ENCODE results near the gene BSND. TPM values are rescaled to one million over a fixed set of nuclear protein-coding genes. Genes with fewer than 3 reads are reported as not detected.

The BSND gene
- total RNA-seq, 3 donors from 2014 or later: not detected

DNA sequence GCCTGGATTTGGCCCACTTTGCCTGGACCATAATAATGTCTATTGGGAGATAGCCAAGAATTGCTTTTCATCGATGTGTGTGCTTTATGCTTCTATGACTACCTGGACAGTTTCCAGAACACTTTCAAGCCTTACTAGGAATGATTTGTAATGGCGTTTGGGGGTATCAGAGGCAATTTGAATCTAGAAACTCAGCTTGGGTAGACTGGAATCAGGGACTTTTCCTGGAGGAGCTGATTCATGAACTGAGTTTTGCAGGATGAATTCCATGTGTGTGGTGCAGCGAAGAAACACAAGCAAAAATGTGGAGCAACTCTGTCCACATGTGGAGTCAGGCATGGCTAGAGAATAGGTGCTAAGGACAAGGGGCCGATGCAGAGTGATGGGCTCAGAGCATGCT is 30.2 kb upstream of the BSND start:
- DNase-seq (no peak), ATAC-seq (no peak)
- no peaks in the 10 kb centered on the region for H3K9me3 Mint-ChIP-seq
- no peak overlapping the region for H3K4me3 Mint-ChIP-seq
- no peaks in the 10 kb centered on the region for H3K36me3 Mint-ChIP-seq (ENCODE audit: insufficient read depth)
- peaks cover 28% of the 10 kb centered on the region for H3K27me3 Mint-ChIP-seq (ENCODE audit: low read depth)
- peaks cover 5% of the 10 kb centered on the region for H3K4me1 Mint-ChIP-seq (ENCODE audit: low read depth)

DNA sequence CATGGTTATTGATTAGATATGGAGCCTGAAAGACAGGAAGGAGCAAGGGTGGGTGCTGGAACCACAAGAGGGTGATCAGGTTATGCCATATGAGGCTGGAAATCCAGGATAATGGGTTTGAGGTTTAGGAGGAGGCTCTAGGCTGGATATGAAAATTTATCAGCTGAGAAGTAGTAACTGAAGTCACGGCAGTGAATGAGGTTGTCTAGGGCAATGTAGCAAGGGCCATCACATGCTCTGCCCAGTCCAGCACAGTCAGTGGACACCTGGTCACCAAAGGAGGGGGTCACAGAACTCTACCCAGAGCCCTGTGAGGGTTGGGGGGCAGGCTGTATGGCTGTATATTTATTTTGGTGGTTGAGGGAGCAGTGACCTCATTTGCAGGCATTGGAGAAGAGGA is 28.9 kb upstream of the BSND start:
- Mint-ChIP-seq H3K4me1 (ENCODE audit: low read depth) (peaks cover 5% of the 10 kb centered on the region), H3K36me3 (ENCODE audit: insufficient read depth) (no peaks in the 10 kb centered on the region)
- no peak for DNase-seq

DNA sequence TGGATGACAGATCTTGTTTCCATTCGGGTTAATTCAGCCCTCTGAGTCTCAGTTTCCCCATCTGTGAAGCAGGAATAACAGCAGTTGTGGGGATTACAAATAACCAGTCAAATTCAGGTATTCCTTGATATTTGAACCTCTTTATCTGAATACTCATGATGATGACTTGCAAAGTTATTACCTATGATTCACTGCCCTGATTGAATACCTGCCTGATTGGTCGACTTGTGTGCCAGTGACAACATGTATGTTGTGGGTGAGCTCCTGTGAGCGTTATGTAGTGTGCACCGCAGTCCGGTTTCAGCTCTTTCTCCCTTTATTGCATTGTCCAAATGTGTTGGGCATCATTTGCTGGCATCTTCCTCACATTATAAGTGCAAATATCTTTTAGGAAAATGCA is 27.8 kb upstream of the BSND start:
- H3K4me3 Mint-ChIP-seq: no peak overlapping the region
- ATAC-seq (no peak), DNase-seq (no peak)
- H3K4me1 Mint-ChIP-seq (ENCODE audit: low read depth): peaks cover 5% of the 10 kb centered on the region
- no peaks in the 10 kb centered on the region for H3K36me3 Mint-ChIP-seq (ENCODE audit: insufficient read depth)
- H3K27me3 Mint-ChIP-seq (ENCODE audit: low read depth): peaks cover 29% of the 10 kb centered on the region
- no peaks in the 10 kb centered on the region for H3K9me3 Mint-ChIP-seq

More for the DNA sequence above, 28.9 kb upstream of the BSND start:
- H3K4me3 Mint-ChIP-seq: no peak overlapping the region
- no peak for ATAC-seq
- peaks cover 29% of the 10 kb centered on the region for H3K27me3 Mint-ChIP-seq (ENCODE audit: low read depth)
- H3K9me3 Mint-ChIP-seq: no peaks in the 10 kb centered on the region

DNA sequence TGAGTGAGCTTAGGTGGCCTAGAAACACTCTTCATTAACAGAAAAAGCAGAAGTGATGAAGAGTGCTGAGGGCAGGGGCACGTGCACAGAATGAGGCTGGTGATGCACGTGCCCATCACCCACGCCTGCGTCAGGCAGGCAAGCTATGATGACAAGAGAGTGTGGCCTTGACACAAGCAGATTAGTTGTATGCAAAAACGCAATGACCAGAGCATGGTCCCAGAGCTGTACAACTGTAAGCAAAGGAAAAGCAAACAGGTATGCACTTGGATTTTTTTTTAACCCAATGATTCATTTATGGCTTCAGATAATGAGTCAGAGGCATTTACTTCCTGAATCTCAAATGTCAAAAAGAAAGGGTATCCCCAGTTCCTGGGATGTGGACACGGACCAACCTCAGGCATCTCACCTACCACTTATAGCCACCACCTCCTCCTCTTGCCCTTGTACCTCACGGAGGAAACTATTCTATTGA is 27.4 kb upstream of the BSND start:
- H3K27me3 Mint-ChIP-seq (ENCODE audit: low read depth): peaks cover 29% of the 10 kb centered on the region
- no peak for ATAC-seq
- no peaks in the 10 kb centered on the region for H3K36me3 Mint-ChIP-seq (ENCODE audit: insufficient read depth)
- no peaks in the 10 kb centered on the region for H3K9me3 Mint-ChIP-seq
- DNase-seq: no peak
- no peak overlapping the region for H3K4me3 Mint-ChIP-seq
- peaks cover under 1% of the 10 kb centered on the region for H3K4me1 Mint-ChIP-seq (ENCODE audit: low read depth)

DNA sequence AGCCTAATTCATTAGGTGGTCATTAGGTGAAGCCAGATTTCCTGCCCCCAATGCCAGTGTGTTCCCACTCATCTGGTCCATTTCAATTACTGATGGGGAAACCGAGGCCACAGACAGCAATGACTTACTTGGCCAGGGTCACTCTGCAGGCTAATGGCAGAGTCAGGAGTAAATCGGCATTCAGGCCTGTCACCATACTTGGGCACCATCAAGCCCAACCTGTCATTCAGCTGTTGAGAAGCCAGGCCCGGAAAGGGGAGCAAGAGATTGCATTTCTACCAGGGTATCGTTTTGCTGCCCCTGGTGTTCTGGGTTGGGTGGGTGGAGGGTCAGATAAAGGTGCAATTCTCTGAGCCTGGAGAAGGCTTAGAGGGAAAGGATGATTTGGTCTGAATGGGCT is 26.3 kb upstream of the BSND start:
- Mint-ChIP-seq H3K4me3 (no peak overlapping the region), H3K9me3 (no peaks in the 10 kb centered on the region), H3K27me3 (ENCODE audit: low read depth) (peaks cover 26% of the 10 kb centered on the region), H3K36me3 (ENCODE audit: insufficient read depth) (no peaks in the 10 kb centered on the region), H3K4me1 (ENCODE audit: low read depth) (no peaks in the 10 kb centered on the region)
- DNase-seq (no peak), ATAC-seq (no peak)

DNA sequence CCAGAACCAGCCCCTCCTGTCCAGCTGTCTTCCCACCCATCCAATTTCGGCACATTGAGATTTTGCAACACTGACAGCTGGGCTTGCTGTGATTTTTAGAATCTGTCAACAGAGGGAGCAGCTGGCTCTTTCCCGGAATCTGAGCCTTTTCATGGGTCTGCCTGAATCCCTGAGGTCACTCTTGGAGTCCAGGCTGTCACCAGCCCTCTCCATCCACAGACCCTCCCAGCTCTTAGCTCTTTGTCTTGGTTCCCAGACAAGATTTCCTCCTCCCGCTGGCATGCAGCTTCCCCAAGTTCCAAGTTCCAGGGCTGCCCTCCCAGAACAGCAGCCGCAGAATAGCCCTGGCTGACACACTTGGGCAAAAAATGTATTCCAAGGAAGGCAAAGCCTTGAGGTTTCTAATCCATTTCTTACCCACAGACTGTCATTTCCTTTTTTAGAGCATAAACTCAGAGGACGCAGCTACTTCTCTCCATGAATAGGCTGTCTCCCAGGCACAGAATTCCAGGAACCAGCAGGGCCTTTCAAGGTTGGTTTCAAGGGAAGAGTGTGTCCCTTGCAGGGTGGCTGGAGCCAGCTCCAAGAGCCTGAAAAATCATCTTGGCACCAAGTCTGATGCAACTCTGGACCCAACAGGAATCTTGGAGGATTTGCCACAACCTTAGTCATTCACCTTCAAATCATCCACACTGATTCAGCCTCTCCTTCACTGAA is 25.4 kb upstream of the BSND start:
- H3K4me3 Mint-ChIP-seq: no peak overlapping the region
- ATAC-seq: no peak
- H3K9me3 Mint-ChIP-seq: no peaks in the 10 kb centered on the region

DNA sequence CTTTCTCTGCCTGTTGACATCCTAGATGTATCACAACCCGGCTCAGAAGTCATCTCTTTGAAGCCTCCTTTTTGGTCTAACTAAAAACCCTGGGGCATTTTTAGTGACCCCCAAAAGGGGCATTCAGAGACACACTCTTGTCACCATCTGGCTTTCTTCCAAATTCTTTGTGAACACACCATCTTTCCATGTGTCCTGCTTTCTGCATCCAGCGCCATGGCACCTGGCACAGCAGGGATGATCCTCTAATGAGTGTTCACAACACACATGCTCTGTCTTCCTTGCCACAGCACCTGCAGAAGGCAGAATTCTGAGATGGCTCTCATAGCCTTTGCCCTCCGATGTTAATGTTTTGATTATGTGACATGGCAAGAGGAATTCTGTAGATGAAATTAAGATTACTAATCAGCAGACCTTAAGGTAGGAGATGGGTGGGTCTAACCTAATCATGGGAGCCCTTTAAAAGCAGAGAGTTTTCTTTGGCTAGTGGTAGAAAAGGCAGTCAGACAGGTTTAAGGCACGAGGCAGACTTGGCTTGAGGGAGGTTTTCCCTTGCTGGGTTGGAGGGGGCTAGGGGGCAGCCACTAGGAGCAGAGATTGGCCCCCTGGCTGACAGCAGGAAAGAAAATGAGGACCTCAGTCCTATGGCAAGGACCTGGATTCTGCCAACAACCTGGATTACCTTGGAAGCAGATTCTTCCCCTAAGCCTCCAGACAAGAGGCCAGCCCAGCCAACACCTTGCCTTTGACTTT is 23.2 kb upstream of the BSND start:
- H3K4me1 Mint-ChIP-seq (ENCODE audit: low read depth): no peaks in the 10 kb centered on the region
- no peaks in the 10 kb centered on the region for H3K36me3 Mint-ChIP-seq (ENCODE audit: insufficient read depth)
- no peak overlapping the region for H3K4me3 Mint-ChIP-seq
- H3K27me3 Mint-ChIP-seq (ENCODE audit: low read depth): peaks cover 31% of the 10 kb centered on the region
- ATAC-seq: no peak
- DNase-seq: no peak
- H3K9me3 Mint-ChIP-seq: no peaks in the 10 kb centered on the region

More for the DNA sequence above, 25.4 kb upstream of the BSND start:
- DNase-seq: no peak
- Mint-ChIP-seq H3K4me1 (ENCODE audit: low read depth) (no peaks in the 10 kb centered on the region), H3K27me3 (ENCODE audit: low read depth) (peaks cover 31% of the 10 kb centered on the region), H3K36me3 (ENCODE audit: insufficient read depth) (no peaks in the 10 kb centered on the region)

DNA sequence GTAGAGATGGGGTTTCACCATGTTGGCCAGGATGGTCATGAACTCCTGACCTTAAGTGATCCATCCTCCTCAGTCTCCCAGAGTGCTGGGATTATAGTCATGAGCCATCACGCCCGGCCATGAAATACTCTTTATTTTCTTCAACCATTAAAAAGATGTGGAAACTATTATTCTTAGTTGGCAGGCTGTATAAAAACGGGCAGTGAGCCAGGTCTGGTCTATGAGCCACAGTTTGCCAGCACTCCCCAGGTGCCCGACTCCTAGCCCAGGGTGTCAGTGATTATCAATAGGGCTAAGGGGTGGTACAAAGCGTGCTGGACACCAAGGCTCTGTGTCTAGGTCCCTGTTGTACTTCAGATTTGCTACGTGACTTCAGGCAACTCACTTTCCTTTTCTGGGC is 22.0 kb upstream of the BSND start:
- DNase-seq (no peak), ATAC-seq (no peak)
- Mint-ChIP-seq H3K27me3 (ENCODE audit: low read depth) (peaks cover 32% of the 10 kb centered on the region), H3K4me1 (ENCODE audit: low read depth) (no peaks in the 10 kb centered on the region), H3K36me3 (ENCODE audit: insufficient read depth) (no peaks in the 10 kb centered on the region), H3K9me3 (no peaks in the 10 kb centered on the region), H3K4me3 (no peak overlapping the region)

DNA sequence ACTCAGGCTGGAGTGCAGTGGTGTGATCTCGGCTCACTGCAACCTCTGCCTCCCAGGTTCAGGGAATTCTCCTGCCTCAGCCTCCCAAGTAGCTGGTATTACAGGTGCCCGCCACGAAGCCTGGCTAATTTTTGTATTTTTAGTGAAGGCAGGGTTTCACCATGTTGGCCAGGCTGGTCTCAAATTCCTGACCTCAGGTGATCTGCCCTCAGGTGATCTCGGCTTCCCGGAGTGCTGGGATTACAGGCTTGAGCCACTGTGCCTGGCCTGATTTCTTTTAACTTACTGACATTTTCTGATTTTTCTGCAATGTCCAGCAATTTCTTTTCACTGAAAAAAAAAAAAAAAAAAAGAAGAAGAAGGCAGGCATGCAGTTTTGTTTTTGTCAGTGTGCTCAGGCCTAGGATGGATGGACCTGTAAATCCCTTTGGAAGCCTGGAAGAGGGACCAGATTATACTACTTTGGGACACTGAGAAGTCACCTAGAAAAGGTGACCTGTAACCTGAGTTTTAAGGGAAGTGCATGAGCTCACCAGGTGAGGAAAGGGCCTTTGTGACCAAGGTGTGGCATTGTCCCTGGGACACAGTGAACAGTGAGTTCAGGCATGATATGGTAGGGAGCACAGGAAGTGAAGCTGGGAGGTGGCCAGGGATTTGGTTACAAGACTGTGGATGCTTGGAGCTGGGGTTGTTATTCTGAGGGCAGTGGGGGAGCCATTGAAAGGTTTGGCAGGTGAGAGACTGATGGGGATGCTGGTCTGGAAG is 21.0 kb upstream of the BSND start:
- H3K27me3 Mint-ChIP-seq (ENCODE audit: low read depth): peaks cover 35% of the 10 kb centered on the region

DNA sequence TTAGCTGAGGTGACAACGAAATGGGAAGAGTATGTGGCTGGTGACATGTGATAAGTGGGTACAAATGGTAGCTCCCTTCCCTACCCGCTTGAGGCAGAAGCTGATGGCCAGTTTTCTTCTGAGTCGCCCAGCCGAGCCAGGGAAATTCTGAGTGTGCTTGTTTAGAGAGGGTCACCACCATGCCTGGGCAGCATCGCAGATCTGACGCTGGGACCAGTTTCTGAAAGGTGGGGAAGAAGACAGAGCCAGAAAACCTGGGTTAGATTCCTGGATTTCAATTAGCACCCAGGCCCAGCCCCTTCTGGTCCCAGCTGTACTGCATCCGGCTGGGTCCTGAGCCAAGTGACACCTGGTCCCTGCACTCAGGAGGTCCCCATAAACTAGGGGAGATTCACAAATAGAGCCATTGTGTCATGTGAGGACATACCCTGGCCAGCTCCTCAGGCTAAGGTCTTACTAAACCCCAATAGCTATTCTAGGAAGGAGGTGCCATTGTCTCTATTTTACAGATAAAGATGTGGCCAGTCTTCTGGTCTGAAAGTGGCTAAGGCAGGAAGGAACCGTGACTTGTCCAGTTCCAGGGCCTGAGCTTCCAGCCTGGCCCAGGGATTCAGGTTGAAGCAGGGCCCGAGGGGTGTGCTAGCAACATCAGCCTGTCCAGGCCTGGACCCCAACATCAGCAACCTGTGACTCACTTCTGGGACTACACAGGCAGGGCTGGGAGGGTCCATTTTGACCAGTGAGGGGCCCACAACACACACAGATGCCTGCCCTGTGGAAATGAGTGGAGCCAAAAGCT is 20.0 kb upstream of the BSND start:
- no peak overlapping the region for H3K4me3 Mint-ChIP-seq
- H3K9me3 Mint-ChIP-seq: no peaks in the 10 kb centered on the region
- ATAC-seq: no peak
- no peaks in the 10 kb centered on the region for H3K4me1 Mint-ChIP-seq (ENCODE audit: low read depth)
- H3K36me3 Mint-ChIP-seq (ENCODE audit: insufficient read depth): no peaks in the 10 kb centered on the region
- no peak for DNase-seq
- H3K27me3 Mint-ChIP-seq (ENCODE audit: low read depth): peaks cover 34% of the 10 kb centered on the region

More for the DNA sequence above, 21.0 kb upstream of the BSND start:
- DNase-seq (no peak), ATAC-seq (no peak)
- Mint-ChIP-seq H3K9me3 (no peaks in the 10 kb centered on the region), H3K4me3 (no peak overlapping the region), H3K4me1 (ENCODE audit: low read depth) (no peaks in the 10 kb centered on the region), H3K36me3 (ENCODE audit: insufficient read depth) (no peaks in the 10 kb centered on the region)

DNA sequence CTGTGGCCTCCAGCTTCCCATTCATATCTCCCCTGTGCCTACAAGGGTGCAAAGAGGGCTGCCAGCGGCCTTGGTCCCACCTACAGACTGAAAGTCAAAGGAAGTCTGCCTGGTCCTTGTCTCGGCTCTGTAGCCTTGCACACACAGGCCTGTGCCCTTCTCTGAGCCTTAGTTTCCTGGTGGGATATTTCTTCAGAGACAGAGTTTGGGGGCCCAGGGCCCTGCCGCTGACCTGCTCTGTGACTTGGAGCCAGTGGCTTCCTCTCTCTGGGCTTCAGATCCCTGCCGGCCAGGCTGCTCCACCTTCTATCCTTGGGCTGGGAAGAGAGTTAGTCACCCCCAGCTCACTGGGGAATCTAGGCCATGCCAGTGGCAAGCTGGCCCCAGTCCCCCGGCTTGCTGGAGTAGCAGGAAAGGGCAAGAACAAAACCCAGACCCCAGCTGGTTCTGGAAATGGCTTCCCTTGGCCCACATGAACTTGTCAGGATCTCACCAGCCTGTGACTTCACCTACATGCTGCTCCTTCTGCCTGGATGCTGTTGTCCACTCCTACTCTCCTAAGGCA is 19.3 kb upstream of the BSND start:
- DNase-seq (no peak), ATAC-seq (no peak)
- H3K27me3 Mint-ChIP-seq (ENCODE audit: low read depth): peaks cover 40% of the 10 kb centered on the region
- H3K4me3 Mint-ChIP-seq: no peak overlapping the region
- no peaks in the 10 kb centered on the region for H3K9me3 Mint-ChIP-seq
- no peaks in the 10 kb centered on the region for H3K36me3 Mint-ChIP-seq (ENCODE audit: insufficient read depth)
- no peaks in the 10 kb centered on the region for H3K4me1 Mint-ChIP-seq (ENCODE audit: low read depth)

DNA sequence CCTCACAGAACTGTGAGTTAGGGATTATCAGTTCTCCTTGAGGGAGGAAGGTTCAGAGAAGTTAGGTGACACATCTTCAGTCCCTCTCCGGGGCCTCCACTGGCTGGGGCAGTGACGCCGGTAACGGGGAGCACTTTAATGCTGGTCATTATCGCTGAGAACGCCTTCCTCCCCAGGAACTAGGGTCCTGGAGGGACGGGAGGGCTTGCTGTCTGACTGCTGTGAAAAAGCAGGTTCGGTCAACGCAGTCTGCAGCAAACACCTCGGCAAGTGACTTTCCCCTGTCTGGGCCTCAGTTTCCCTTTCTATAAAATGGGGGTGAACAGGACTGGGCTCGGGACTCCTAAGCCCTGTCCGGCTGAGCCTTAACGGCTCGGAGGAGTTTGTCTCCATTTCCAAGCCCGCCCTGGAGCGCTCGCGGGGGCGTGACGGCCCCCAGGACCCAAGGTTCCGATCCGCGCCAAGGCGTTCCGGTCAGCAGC is 18.6 kb upstream of the BSND start:
- Mint-ChIP-seq H3K36me3 (ENCODE audit: insufficient read depth) (no peaks in the 10 kb centered on the region), H3K27me3 (ENCODE audit: low read depth) (peaks cover 41% of the 10 kb centered on the region), H3K4me1 (ENCODE audit: low read depth) (no peaks in the 10 kb centered on the region), H3K4me3 (no peak overlapping the region), H3K9me3 (no peaks in the 10 kb centered on the region)
- ATAC-seq: no peak
- no peak for DNase-seq

DNA sequence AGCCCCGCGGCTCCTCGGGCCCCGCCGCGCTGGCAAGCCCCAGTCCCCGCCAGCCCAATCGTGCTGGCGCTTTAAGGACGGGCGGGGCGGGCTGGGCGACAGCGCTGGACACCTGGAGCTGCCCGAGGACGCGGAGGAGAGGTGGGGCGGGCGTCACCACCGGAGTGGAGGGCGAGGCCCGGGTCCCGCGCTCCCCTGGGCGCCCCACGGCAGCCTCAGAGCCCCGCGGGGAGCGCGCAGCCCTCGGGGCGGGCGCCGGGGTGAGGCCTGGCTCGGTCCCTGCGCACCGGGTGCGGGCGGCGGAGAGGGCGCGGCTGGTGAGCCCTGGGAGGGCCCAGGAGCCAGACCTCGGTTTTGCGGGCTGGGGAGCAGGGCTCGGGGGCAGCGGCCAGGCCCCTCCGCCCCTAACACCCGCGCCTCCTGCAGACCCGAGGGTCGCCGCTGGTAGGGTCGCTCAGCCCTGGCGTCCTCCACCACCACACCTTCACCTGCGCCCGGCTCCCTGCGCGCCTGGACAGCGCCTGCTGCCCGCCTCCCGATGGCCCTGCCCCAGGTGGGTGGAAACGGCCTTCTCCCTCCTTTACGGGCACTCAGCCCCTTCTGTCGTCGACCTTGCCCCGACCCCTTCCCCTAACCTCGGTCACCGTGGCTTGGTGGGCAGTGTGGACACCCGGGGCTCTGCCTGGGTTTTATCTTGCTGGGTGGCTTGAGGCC is 18.0 kb upstream of the BSND start, which contains the start of gene TMEM61:
TSS of gene TMEM61 (plus strand) at position 101 of the 714 bp plus-strand sequence. CDS start at position 539, 438 bp downstream.
- no peaks in the 10 kb centered on the region for H3K36me3 Mint-ChIP-seq (ENCODE audit: insufficient read depth)
- DNase-seq (no peak), ATAC-seq (no peak)
- no peak within 1 kb of the TSS for H3K4me3 Mint-ChIP-seq
- H3K9me3 Mint-ChIP-seq: no peaks in the 10 kb centered on the region
- H3K4me1 Mint-ChIP-seq (ENCODE audit: low read depth): no peaks in the 10 kb centered on the region
- peaks cover 43% of the 10 kb centered on the region for H3K27me3 Mint-ChIP-seq (ENCODE audit: low read depth)

All from activated T-cell treated with anti-CD3 and anti-CD28 coated beads, Interleukin-2, amount 50 U/mL, for 4 hours (primary cell).